ENCODE measurements around the gene EFCAB12.

GRCh38 chr3:129473769-129474152 is 45.3 kb upstream of the EFCAB12 start:
- no peak for TF ChIP-seq CTCF (IDR thresholded peaks at IDR 0.05 in 2 of 3, conservative IDR thresholded peaks at IDR 0.05 in 1 of 3; ENCODE audit: control insufficient read depth in 2 of 3, extremely low read depth in 1 of 3, insufficient read depth in 1 of 3, low read depth in 3 of 3, low read length in 3 of 3)
- no peak for TF ChIP-seq CREB1 (IDR thresholded peaks at IDR 0.05; ENCODE audit: low read depth)
- no peak for TF ChIP-seq FOS (IDR thresholded peaks at IDR 0.05; ENCODE audit: borderline replicate concordance, extremely low read depth, insufficient read length)
- no peak for TF ChIP-seq EZH2 (IDR thresholded peaks at IDR 0.05; ENCODE audit: borderline replicate concordance, control insufficient read depth, low read depth, low read length)

Data from GM12878 (cell line).